SK-N-SH treated with all-trans-retinoic acid at 6 μM for 48 hours (cell line): ENCODE measurements around the gene UQCRFS1.

Source experiments
- ATAC-seq: fragments of 200-7000 bp; cut with Tn5 transposase; 3 replicates; pipeline ENCODE4 v1.9.1; 2020; ENCODE audit warnings: mild to moderate bottlenecking, moderate library complexity
- PATZ1 ChIP-seq: fragments of 250-450 bp; sonication (Bioruptor Pico); IDR thresholded peaks from 2 replicates; pipeline ENCODE4 v1.8.0; 2020; ENCODE audit warnings: mild to moderate bottlenecking, moderate library complexity, borderline replicate concordance
- RARB ChIP-seq: fragments of 250-450 bp; sonication (Bioruptor Pico); IDR thresholded peaks from 2 replicates; pipeline ENCODE4 v1.8.0; 2021; ENCODE audit warnings: mild to moderate bottlenecking, moderate library complexity
- ZC3H10 ChIP-seq: fragments of 250-450 bp; sonication (Bioruptor Pico); IDR thresholded peaks from 2 replicates; pipeline ENCODE4 v1.5.1; 2021; ENCODE audit warnings: mild to moderate bottlenecking, moderate library complexity
- ZNF565 ChIP-seq: fragments of 450-650 bp; formaldehyde crosslinking; conservative IDR thresholded peaks from 2 replicates; pipeline ENCODE4 v1.5.0; 2020; ENCODE audit warnings: low read depth, mild to moderate bottlenecking, moderate library complexity
- ZNF70 ChIP-seq: fragments of 450-650 bp; formaldehyde crosslinking; IDR thresholded peaks from 2 replicates; pipeline ENCODE4 v1.5.0; 2020; ENCODE audit warnings: mild to moderate bottlenecking, moderate library complexity

The UQCRFS1 gene

GRCh38 chr19:29155683-29156082 is 57.3 kb downstream of the UQCRFS1 start:
- TF ChIP-seq RARB (CRISPR knock-in tag) (no peak), ZNF565 (no peak), ZC3H10 (no peak), ZNF70 (CRISPR knock-in tag) (no peak), PATZ1 (CRISPR knock-in tag) (no peak)
- ATAC-seq: no peak
